ENCODE measurements around the gene RITA1. TPM values are rescaled to one million over a fixed set of nuclear protein-coding genes. Genes with fewer than 3 reads are reported as not detected.

The RITA1 gene
- total and polyA plus RNA-seq, 10 of the 15 experiments (the other 5 are each of a cell fraction or from before 2014, with no cell fraction given), result 2.3 to 39.9 (median 24.8) TPM

DNA sequence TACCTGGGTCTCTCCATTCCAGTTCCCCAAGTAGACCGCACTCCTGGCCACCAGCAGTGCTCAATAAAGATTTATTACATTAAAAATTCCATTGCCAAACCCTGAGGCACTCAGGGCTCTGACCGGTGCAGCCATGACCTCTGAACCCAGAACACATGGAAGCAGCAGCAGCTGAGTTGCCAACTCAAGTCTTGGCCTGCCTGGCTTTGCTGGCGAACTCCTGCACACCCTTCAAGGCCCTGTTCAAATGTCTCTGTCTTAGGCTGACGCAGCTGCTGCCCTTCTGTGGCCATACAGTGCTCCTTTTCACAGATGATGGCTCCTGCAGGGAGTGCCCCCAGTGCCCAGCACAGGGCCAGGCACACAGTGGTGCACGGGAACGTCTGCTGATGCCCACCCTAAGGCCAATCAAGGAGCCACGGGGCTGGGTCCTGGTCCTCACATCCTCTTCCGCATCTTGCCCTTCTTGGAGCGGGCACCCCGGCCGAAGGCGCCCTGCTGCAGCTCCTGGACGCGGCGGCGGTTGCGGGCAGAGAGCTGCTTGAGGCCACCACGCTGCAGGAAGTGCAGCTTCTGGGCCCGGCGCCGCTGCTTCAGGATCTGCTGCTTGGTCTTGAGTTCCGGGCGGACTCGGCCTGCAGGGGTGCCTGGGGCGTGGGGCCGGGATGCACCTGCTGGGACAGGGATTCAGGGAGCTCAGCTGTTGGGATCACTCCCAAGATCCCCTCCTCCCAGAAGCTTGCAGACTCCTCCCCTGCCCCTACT is 26.9 kb upstream of the RITA1 start (continued):
- TF ChIP-seq, protein P1, sequence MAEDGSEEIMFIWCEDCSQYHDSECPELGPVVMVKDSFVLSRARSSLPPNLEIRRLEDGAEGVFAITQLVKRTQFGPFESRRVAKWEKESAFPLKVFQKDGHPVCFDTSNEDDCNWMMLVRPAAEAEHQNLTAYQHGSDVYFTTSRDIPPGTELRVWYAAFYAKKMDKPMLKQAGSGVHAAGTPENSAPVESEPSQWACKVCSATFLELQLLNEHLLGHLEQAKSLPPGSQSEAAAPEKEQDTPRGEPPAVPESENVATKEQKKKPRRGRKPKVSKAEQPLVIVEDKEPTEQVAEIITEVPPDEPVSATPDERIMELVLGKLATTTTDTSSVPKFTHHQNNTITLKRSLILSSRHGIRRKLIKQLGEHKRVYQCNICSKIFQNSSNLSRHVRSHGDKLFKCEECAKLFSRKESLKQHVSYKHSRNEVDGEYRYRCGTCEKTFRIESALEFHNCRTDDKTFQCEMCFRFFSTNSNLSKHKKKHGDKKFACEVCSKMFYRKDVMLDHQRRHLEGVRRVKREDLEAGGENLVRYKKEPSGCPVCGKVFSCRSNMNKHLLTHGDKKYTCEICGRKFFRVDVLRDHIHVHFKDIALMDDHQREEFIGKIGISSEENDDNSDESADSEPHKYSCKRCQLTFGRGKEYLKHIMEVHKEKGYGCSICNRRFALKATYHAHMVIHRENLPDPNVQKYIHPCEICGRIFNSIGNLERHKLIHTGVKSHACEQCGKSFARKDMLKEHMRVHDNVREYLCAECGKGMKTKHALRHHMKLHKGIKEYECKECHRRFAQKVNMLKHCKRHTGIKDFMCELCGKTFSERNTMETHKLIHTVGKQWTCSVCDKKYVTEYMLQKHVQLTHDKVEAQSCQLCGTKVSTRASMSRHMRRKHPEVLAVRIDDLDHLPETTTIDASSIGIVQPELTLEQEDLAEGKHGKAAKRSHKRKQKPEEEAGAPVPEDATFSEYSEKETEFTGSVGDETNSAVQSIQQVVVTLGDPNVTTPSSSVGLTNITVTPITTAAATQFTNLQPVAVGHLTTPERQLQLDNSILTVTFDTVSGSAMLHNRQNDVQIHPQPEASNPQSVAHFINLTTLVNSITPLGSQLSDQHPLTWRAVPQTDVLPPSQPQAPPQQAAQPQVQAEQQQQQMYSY (CRISPR knock-in tag; IDR thresholded peaks at IDR 0.05), result no peak
- TF ChIP-seq, protein P2, sequence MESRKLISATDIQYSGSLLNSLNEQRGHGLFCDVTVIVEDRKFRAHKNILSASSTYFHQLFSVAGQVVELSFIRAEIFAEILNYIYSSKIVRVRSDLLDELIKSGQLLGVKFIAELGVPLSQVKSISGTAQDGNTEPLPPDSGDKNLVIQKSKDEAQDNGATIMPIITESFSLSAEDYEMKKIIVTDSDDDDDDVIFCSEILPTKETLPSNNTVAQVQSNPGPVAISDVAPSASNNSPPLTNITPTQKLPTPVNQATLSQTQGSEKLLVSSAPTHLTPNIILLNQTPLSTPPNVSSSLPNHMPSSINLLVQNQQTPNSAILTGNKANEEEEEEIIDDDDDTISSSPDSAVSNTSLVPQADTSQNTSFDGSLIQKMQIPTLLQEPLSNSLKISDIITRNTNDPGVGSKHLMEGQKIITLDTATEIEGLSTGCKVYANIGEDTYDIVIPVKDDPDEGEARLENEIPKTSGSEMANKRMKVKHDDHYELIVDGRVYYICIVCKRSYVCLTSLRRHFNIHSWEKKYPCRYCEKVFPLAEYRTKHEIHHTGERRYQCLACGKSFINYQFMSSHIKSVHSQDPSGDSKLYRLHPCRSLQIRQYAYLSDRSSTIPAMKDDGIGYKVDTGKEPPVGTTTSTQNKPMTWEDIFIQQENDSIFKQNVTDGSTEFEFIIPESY (IDR thresholded peaks at IDR 0.05), result no peak
- TF ChIP-seq NBN (IDR thresholded peaks at IDR 0.05) (no peak), RB1 (IDR thresholded peaks at IDR 0.05; ENCODE audit: borderline replicate concordance) (no peak), RCOR1 (conservative IDR thresholded peaks at IDR 0.05; ENCODE audit: low read depth, low read length) (no peak), CBX3 (IDR thresholded peaks at IDR 0.05; ENCODE audit: borderline replicate concordance, low read depth) (no peak), NFXL1 (IDR thresholded peaks at IDR 0.05; ENCODE audit: borderline replicate concordance) (no peak), CREB1 (IDR thresholded peaks at IDR 0.05; ENCODE audit: low read depth) (no peak), MXI1 (IDR thresholded peaks at IDR 0.05; ENCODE audit: low read depth, low read length) (no peak), RAD21 (IDR thresholded peaks at IDR 0.05; ENCODE audit: insufficient read depth, low read depth, low read length) (no peak)
- TF ChIP-seq, protein P3, sequence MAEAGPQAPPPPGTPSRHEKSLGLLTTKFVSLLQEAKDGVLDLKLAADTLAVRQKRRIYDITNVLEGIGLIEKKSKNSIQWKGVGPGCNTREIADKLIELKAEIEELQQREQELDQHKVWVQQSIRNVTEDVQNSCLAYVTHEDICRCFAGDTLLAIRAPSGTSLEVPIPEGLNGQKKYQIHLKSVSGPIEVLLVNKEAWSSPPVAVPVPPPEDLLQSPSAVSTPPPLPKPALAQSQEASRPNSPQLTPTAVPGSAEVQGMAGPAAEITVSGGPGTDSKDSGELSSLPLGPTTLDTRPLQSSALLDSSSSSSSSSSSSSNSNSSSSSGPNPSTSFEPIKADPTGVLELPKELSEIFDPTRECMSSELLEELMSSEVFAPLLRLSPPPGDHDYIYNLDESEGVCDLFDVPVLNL (IDR thresholded peaks at IDR 0.05; ENCODE audit: low read depth, low read length), result no peak
- TF ChIP-seq, protein P4, sequence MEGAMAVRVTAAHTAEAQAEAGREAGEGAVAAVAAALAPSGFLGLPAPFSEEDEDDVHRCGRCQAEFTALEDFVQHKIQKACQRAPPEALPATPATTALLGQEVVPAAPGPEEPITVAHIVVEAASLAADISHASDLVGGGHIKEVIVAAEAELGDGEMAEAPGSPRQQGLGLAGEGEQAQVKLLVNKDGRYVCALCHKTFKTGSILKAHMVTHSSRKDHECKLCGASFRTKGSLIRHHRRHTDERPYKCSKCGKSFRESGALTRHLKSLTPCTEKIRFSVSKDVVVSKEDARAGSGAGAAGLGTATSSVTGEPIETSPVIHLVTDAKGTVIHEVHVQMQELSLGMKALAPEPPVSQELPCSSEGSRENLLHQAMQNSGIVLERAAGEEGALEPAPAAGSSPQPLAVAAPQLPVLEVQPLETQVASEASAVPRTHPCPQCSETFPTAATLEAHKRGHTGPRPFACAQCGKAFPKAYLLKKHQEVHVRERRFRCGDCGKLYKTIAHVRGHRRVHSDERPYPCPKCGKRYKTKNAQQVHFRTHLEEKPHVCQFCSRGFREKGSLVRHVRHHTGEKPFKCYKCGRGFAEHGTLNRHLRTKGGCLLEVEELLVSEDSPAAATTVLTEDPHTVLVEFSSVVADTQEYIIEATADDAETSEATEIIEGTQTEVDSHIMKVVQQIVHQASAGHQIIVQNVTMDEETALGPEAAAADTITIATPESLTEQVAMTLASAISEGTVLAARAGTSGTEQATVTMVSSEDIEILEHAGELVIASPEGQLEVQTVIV (IDR thresholded peaks at IDR 0.05; ENCODE audit: borderline replicate concordance, partially characterized antibody), result no peak
- TF ChIP-seq, protein P5, sequence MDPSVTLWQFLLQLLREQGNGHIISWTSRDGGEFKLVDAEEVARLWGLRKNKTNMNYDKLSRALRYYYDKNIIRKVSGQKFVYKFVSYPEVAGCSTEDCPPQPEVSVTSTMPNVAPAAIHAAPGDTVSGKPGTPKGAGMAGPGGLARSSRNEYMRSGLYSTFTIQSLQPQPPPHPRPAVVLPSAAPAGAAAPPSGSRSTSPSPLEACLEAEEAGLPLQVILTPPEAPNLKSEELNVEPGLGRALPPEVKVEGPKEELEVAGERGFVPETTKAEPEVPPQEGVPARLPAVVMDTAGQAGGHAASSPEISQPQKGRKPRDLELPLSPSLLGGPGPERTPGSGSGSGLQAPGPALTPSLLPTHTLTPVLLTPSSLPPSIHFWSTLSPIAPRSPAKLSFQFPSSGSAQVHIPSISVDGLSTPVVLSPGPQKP (IDR thresholded peaks at IDR 0.05; ENCODE audit: low read depth, low read length), result no peak
- TF ChIP-seq, protein P6, sequence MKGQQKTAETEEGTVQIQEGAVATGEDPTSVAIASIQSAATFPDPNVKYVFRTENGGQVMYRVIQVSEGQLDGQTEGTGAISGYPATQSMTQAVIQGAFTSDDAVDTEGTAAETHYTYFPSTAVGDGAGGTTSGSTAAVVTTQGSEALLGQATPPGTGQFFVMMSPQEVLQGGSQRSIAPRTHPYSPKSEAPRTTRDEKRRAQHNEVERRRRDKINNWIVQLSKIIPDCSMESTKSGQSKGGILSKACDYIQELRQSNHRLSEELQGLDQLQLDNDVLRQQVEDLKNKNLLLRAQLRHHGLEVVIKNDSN (IDR thresholded peaks at IDR 0.05; ENCODE audit: borderline replicate concordance, extremely low read length, insufficient read depth, low read depth, low read length), result no peak
